GM12891 (cell line): ENCODE data around the gene ARHGEF19.

Source experiments
- PAX5 ChIP-seq: IDR thresholded peaks from 2 replicates; pipeline ENCODE4 v1.6.1; 2011; ENCODE audit warnings: low read length, moderate library complexity, mild to moderate bottlenecking; ENCODE audit not compliant: insufficient read depth, severe bottlenecking
- POLR2A ChIP-seq: IDR thresholded peaks from 2 replicates; pipeline ENCODE4 v1.6.1; 2011; ENCODE audit warnings: low read depth, low read length, control low read depth
- POLR2AphosphoS5 ChIP-seq: IDR thresholded peaks from 2 replicates; pipeline ENCODE4 v1.6.1; 2011; ENCODE audit warnings: low read depth, low read length, control low read depth
- POU2F2 ChIP-seq: IDR thresholded peaks from 2 replicates; pipeline ENCODE4 v1.6.1; 2011; ENCODE audit warnings: low read depth, mild to moderate bottlenecking, control low read depth, low read length, moderate library complexity
- SPI1 ChIP-seq: IDR thresholded peaks from 2 replicates; pipeline ENCODE4 v1.6.1; 2011; ENCODE audit warnings: low read depth, low read length, control low read depth
- TAF1 ChIP-seq: IDR thresholded peaks from 2 replicates; pipeline ENCODE4 v1.6.1; 2011; ENCODE audit warnings: low read depth, low read length, control low read depth

DNA sequence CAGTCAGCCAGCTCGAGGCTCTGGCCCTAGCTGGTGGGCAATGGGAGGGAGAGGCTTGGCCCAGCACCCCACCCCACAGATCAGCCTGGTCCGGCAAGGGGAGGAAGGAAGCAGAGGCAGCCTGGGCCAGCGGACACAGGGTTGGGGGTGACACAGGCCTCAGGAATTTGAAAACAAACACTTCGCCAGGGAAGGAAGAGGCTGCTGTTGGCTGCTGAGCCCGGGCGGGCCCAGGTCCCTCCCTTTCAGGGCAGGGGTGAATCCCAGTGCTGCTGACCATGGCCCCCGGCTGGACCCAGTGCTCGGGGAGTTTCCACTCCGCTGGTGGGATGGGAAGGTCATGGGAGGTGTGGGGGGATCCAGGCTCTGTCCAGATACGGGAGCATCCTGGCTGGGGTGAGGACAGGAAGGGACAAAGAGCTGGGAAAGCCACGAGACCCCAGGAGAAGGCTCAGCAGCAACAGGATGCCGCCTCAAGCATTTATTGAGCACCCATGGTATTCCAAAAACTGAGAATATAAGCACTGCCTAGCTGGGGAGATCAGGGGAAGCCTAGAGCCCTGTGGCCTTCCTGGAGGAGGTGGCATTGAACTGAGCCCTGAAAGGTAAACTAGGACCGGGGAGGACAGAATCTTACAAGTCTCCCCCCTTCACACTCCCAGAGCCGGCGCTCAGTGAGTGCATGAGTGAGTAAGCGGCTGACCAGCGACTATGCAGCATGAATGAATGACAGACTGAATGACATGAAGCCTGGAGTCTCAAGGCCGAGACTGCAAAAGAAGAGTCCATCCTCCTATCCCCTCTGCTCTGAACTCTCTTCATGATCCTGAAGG lies 30.3 kb downstream of the ARHGEF19 start:
- TF ChIP-seq POLR2A (no peak), TAF1 (no peak), POLR2AphosphoS5 (no peak), SPI1 (no peak), POU2F2 (no peak), PAX5 (no peak)
